ENCODE measurements around the gene OOSP1.

DNA sequence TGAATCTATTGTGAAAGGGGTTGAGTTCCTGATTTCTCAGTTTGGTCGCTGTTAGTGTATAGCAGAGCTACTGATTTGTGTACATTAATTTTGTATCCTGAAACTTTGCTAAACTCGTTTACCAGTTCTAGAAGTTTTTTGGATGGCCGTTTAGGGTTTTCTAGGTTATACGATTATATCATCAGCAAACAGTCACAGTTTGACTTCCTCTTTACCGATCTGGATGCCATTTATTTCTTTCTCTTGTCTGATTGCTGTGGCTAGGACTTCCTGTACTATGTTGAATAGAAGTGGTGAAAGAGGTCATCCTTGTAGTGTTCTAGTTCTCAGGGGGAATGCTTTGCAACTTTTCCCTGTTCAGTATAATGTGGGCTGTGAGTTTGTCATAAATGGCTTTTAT is 54.2 kb downstream of the OOSP1 start:
- TF ChIP-seq POLR2A (IDR thresholded peaks at IDR 0.05; ENCODE audit: low read depth, low read length) (no peak), TAF1 (IDR thresholded peaks at IDR 0.05; ENCODE audit: low read depth, low read length) (no peak)

All from GM12891 (cell line).